ENCODE results near the gene CNTN4.
"Not testable (repeated sequence)": the region's sequence is repeated elsewhere in the genome, so short reads cannot be mapped to it uniquely, and the experiment has no call there.

CNTN4 gene

DNA sequence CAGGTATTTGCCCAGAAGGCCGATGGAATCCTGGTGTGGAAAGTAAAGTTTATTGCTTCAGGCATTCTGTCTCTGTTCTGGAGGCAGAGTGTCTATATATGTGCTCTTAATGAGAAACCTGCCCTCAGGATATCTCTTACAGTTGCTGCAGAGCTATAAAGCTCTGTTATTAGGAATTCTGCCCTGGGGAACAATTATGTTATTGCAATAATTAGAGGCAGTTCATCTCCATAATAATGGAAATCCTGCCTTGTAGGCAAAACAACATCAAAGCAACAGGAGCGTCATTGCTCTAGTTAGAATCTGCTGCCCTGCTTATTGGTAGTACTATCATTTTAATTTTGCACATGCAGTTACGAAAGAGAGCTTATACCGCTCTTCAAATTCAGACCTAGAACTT is 835.9 kb downstream of the CNTN4 start:
- DNase-seq, result peak; percentile 63

DNA sequence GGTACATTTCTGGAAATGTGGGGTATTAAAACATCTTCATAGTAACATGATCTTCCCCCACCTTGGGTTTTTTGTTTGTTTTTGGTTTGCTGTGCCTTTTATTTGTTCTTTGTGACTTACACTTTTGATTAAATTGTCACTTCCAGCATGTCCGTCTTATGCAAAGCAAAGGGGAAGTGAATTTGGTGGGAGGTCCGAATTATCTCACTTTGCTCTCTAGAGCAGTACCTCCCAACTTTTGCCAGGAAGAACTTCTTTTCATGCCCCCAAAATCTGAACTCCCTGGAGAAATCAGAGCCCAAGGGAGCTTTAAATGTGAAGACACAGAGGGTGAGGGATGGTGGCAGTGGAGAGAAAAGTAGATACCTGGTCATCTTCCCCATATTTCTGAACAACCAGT is 838.4 kb downstream of the CNTN4 start:
- no peak for DNase-seq

DNA sequence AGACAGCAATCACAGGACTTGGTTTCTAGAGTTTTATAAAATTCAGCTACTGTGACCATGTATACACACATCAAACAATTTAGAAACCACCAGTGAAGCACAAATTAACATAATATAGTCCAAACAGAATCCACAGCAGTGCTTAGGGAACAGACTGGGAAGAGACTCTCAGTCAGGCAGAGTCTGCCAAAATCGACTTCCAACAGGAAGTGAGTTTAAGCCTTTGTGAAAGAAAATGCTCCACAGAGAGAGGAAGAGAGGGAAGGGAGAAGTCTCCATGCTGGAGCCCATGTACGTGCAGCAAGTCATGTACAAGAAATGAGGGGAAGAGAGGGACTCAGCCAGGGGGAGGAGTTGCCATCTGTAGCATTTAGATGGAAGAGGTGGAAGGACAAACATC is 838.9 kb downstream of the CNTN4 start:
- no peak for DNase-seq

DNA sequence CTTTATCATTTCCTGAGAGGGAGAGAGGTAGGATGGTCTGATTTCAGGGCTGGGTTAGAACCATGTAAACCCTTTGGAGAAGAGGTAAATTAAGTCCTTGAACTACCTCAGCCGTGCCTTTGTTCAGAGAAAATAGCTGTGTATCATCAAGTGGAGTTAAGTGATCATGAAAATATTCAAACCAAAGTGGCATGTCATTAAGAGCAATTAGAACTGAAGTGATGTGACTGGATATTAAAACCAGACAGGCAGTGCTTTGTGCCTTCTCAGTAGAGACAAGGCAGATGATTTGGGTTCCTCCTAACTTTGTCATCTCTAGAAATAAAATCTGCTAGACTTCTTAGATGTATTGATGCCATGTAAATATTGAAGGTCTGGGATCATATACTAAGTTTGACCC is 840.0 kb downstream of the CNTN4 start:
- DNase-seq, result no peak

DNA sequence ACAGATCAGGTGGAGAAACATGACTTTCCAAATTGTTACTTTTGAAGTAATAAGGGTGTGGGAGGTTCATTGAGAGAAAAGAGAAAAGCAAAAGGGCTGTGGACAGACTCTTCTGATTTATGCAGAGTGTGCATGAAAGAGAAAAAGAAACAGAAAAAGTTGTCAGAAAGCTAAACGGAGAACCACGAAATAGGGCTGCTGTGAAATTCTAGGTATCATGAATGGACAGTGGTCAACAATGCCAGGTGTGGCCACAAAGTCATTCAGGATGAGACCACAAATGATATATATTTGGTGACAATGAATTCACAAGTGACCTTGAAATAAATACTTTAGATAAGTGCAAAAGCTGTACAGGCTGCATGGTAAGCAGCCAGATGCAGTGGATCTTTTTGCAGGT is 841.4 kb downstream of the CNTN4 start:
- no peak for DNase-seq

DNA sequence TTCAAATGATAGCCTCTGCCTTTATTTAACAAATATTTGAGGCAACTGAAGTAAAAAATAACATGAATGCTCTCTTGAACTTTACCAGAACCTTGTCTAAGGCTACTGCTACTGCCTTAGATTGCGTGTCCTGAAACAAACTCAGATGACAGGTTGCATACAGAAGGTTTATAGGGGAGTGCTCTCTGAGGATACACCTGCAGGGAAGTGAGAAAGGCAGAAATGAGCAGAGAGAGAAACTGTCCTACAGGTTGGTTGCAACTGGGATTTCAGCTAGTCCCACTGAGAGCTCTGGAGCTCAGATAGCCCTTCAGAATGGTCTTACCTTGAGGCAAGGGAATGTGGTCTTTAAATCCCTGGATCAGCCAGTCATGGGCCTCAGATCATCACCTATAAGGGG is 846.0 kb downstream of the CNTN4 start:
- DNase-seq, result no peak

DNA sequence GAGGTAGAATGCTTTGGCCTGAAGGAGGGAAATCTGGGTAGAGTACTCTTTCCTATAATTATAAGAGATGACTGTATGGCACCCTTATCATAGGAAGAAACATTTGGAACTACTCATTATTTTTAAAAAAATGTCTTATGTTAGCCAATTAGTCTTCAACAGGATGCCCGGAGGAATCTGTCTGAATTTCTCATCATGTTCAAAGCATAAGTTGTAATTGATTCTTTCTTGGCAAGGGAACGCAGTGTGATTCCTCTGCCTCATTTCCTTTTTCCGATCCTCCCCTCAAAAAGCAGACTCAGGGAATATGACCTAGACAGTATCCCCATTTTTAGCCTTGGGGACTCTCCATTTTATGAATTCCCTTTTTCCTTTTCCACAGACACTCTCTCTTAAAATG is 846.5 kb downstream of the CNTN4 start:
- DNase-seq, result no peak

DNA sequence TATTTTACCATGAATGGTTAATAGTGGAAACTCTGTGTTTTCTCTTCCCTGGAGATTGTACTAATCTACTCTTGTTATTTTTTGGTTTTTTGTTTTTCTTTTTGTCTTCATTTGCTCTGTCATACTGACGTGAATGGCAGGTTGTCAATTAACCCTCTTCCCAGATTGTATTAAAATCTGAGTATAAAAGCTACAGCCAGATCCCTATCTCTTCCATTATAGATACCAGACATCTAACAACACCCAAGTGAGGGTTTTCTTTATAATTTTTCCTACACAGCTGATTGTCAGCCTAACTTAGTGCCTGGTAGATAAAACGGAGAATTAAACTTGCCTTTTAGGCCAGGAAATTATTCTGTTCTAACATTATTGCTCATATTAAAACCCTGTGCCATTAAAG is 848.9 kb downstream of the CNTN4 start:
- no peak for DNase-seq

DNA sequence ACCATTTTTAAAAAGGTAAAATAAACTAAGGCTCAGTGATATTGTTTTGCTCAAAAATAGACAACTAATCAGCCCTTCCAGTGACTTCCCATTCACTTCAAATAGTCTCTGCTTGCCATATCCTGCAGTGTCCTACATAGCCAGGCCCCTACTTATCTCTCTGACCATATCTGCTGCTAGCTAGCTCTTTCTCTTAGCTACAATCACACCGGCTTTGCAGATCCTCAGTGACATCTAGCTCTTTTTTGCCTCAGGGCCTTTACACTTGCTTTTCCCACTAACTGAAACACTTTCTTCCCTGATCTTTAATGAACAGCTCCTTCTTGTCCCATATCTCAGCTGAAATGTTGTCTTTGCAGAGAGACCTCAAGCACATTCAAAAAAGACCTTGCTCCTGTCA is 850.2 kb downstream of the CNTN4 start:
- DNase-seq, result peak; percentile 57

DNA sequence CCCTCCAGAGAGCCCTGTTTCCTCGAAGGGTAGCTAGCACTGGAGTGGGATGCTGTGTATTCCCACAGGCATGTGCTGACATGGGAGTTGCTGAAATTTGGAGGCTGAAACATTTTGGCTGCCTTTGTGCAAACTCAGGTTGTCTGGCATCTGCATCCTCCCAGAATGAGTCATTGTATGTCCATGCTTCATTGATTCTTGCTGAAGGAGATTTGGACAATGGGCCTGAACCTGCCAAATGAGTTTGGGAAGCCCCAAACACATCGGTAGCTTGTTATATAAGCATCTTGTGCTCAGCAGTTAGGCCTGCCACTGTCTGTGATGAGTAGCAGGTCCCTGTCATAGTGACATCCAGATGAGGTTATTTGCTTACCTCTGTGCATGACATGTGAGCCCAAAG is 851.5 kb downstream of the CNTN4 start:
- DNase-seq, result peak; percentile 69

DNA sequence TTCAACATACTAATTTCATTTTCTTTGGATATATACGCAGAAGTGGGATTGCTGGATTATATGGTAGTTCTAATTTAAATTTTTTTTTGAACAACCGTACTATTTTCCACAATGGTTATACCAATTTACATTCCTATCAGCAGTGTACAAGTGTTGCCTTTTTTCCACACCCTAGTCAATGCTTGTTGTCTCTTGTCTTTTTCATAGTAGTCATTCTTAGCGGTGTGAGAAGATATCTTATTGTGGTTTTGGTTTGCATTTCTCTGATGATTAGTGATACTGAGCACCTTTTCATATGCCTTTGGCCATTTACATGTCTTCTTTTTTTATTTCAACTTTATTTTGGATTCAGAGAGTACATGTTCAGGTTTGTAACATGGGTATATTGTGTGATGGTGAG is 858.4 kb downstream of the CNTN4 start:
- DNase-seq, result no peak

DNA sequence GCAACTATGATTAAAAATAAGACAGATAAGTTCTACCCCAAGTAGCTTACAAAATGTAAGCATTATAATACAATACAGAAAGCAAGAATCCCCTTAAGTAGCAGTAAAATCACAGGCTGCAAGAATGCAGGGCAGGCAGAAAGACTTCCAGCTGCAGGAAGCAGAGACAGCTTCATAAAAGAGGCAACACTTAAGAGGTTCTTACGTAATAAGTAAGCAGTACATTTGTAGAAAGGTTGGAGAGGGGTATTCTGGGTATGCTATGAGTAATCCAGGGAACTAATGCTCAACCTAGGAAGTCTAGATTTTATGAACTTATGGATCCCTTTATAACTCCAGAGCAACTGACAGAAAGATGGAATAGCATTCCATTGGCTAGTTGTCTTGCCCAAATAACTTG is 859.9 kb downstream of the CNTN4 start:
- DNase-seq, result no peak

DNA sequence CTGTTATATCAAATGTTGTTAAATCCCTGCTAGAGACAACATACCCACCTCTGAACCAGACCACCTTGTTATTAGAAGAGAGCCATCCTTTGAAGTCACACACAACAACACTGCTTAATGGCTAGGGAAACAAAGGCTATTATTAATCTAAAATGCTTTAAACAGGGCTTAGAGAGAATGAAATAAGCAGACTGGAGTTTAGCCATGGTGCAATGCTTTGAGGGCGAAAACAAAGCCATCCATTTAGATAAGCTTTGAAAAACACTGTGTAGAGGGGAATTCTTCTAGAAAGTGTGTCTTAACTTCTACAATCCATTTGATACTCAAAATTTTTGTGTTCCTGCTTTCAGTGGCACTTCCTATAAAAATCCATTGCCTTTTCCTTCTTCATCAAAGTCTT is 862.9 kb downstream of the CNTN4 start:
- DNase-seq, result no peak

DNA sequence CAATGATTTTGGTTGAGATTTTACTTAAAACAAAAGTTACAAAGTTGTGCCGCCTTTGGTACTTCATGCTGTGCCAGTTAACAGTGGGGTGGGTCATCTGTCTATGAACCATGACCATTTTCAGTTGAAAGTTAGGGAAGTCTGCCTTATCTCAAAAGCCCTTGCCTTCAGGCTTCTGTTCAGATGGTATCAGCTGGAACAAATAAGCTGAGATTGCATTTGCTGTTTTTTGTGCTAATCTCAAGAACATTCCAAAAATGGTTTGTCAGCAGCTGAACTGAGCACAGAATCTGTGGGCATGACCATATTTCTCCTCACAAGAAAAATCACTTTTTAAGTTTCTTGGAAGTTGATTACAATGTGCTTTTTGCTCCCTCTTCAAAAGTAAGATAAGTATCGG is 869.2 kb downstream of the CNTN4 start:
- DNase-seq, result no peak

DNA sequence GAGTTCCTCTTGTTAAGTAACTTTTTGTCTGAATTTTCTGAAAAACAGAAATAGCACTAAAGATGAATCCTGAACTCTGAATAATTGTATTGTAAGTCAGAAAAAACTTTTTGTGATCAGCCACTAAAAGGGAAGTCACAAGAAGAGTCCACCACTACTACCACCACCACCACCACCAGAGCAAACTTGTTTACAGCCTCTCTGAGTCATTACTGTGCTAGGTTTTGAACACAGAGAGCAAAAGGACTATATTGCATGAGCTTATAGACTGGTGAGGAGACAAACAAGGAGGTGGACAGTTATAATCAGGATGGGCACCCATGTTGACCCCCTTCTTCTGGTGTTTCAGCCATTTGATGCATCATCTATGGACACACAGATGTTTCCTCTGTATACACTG is 869.8 kb downstream of the CNTN4 start:
- no peak for DNase-seq

DNA sequence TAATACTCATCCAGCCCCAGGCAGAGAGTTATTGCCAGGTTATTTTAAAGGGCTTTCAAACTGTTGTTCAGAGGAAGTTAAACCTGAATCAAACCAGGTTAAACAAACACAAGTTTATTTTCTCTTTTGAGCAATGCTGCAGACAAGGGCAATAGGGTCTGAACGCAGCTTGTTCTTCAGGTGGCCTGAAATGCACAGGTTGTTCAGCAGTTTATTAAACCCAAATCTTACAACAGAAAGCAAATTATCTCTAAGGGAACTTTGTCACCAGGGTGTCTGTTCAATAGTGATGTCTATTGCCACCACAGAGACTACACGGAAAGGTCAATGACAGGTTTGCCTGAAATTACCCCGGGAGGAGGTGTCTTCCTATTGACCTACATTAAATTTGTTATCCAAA is 877.5 kb downstream of the CNTN4 start:
- no peak for DNase-seq

DNA sequence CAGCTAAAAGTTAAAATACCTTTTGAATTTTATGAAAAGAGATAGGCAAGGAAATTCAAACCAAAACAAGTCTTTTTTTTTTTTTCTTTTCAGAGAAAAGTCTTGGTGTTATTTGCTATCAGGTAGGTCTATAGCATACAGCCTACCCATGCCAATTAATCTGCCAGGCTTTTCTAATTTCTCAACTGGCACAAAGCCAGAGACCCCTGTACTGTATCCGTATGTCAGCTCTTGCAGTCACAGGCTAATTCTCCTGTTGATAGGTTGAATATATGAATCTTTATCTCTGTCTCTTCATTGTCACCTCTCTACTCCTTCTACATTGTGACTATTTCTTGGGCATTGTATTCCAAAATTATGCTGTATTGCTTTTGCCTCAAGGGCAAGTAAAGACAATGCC is 878.1 kb downstream of the CNTN4 start:
- no peak for DNase-seq

DNA sequence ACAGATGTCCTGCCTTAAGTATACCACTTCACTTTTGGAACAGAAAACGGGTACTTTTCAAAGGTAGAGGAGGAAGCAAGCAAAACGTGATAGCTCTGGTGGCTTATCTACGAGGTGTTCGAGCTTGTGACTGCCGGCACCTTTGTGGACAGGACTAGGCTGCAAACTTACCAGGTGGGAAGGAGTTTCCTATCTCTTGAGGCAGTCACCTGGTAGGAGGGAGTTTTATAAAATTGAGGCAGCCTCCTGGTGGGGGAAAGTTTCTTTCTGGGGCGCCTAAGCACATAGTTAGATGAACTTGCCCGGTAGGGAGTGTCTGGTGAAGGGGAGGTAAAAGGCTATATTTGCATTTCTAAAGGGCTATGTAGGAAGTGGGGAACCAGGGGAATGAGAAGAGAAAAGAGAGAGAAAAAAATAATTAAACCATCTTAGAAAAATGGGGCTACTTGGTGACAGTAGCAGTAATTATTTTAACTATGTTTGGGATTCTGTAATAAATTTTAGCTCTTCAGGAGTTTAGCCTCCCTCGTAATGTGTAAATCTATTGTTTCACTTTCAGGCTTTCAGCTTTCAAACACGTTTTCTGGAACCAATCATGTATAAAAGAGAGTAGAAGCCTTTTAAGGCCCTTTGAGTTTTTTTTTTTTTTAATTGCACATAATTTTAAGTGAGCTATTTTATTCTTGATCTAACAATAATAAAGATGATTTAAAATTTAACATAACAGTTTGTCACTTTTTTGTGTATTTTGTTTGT is 880.5 kb downstream of the CNTN4 start:
- no peak for DNase-seq

DNA sequence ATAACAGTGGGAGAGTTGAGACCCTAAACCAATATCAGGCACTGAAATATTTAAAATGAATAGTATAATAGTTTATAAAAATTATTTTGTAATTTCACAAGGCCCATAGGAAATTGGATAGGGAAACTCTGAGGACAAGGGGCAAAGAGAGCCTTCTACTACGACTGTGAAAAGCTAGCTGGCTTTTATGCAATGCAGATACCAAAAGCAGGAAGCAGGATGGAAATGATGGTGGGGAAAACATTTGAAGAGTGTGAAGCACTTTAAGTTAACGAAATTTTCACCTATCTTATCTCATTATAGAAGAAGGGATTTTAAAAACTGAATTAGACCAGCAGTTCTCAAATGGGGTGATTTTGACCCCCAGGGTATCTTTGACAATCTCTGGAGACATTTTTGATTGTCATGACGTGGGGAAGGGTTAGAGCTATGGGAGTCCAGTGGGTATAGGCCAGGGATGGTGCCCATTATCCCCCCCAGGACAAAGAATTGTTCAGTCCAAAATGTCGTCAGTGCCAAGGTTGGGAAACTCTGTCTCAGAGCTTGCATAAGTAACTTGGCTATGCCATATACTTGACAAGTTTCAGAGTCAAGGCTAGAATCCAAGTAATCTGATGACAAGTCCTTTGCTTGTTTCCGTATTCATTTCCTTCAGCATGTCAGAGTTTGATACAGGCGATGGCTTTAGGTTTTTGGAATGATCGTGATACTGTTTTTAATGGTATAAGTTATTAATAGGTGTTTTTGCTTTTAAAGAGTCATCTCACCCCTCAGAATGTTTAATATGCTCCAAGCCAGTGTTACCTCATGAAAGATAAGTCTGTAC is 885.6 kb downstream of the CNTN4 start:
- DNase-seq, result no peak

DNA sequence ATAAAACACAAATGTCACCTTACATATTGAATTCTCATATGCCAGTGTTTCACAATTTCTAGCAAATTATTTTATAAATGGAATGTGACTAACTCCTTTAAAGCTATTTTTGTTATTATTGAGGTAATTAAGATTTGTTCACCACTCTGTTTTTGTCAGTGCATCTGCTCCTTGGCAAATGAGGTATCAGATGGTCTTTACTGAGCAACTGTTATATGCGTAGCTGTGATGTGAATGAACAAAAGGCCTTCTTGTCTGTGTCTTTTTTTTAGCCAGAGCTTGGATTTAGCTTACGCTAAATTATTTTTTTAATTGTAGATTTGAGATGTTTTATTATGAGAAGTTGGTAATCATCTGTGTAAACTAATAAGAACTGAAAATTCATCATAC is 886.2 kb downstream of the CNTN4 start:
- DNase-seq, result no peak

DNA sequence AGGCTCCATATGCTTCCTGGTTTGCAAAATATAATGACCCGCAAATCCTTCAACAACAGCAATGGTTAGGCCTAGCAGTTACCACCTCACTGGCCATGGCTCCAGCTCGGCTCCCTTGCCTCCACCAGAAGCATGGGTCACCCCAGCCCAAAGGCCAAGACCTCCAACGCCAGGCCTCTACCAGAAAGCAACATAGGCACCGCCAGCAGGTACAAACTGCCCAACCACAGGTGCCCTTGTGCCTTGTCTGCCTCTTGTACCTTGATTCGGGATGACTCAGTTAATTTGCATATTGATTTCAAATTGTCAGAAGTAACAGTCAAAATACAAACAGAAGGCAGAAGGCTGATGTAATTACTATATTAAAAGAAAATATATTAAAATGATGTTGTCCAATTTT is 886.8 kb downstream of the CNTN4 start:
- no peak for DNase-seq

DNA sequence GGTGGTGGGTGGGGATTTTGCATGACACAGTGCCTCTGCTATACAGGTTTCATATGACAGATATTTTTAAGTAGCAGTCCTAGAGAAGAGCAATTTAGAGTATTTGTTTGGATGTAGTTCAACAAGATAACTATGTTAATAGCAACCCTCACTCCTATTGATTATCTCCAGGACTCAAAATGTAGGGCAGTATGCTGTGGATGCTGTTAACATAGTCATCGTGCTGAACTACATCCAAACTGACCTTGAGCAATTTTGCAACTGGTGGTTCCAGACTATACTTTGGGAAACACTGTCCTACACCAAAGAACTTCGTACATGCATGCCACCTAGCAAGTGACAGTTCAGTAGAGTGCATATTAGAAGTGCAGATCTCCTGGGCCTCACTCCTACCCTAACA is 893.9 kb downstream of the CNTN4 start:
- no peak for DNase-seq

DNA sequence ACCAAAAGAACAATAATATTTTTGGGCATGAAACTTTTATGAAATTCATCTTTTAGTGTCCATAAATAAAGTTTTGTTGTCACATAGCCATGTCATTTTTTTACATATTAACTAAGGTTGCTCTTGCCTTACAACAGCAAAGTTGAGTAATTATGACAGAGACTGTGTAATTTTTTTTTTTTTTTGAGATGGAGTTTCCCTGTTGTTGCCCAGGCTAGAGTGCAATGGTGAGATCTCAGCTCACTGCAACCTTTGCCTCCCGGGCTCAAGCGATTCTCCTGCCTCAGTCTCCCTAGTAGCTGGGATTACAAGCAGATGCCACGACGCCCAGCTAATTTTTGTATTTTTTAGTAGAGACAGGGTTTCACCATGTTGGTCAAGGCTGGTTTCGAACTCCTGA is 894.5 kb downstream of the CNTN4 start:
- DNase-seq, result not testable (repeated sequence)

DNA sequence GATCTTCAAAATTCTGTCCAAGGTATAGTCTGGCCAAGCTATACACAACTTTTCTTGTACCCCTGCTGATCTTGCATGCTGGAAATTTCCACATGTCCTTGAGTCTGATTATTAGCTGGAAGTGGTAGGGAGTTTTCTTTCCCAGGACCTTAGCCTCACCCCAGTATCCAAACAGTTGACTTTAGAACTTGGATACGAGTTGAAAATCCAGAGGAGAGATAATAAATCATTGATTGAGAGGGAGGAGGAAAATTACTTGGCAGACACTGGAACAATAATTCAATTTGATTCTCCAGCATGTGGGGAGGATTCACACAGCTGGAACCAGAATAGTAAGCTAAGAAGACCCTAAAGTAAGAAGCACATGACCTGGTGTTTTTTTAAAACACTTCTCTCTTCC is 895.1 kb downstream of the CNTN4 start:
- DNase-seq, result no peak

DNA sequence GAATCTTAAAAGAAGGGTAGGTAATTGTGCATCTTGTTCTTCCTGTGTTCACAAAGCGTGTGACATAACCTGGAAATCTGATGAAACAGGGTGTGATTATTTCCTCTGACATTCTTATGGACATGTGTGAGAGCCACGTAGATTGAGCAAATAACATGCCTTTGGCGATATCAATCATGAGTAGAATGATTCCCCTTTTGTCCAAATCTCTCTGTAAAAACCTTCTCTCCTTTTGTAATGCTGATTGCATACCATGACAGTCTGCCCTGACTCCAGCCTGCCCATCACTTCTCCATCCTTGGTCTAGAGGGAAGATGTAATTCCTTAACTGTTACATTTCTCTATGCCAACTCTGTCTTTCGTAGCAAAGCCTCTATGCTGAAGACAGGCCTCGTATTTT is 896.5 kb downstream of the CNTN4 start:
- no peak for DNase-seq

Data from islet precursor cell (in vitro differentiated cells).